HG02970 (cell line): ENCODE measurements around the gene CRELD2.

ENCODE experiments used
- ATAC-seq: cut with Tn5 transposase; IDR thresholded peaks from one replicate; pipeline ENCODE4 v1.9.1; 2021; ENCODE audit warnings: mild to moderate bottlenecking, moderate library complexity, moderate number of reproducible peaks; ENCODE audit not compliant: unreplicated experiment, low FRiP score

Gene CRELD2

GRCh38 chr22:49954991-49955580, 36.7 kb downstream of the CRELD2 start:
- no peak for ATAC-seq

- no peak for ATAC-seq
These were observed 37.4 kb downstream of the CRELD2 start for GRCh38 chr22:49955581-49956417.

- ATAC-seq, result no peak
These were observed 38.0 kb downstream of the CRELD2 start for GRCh38 chr22:49956418-49956770.

DNA sequence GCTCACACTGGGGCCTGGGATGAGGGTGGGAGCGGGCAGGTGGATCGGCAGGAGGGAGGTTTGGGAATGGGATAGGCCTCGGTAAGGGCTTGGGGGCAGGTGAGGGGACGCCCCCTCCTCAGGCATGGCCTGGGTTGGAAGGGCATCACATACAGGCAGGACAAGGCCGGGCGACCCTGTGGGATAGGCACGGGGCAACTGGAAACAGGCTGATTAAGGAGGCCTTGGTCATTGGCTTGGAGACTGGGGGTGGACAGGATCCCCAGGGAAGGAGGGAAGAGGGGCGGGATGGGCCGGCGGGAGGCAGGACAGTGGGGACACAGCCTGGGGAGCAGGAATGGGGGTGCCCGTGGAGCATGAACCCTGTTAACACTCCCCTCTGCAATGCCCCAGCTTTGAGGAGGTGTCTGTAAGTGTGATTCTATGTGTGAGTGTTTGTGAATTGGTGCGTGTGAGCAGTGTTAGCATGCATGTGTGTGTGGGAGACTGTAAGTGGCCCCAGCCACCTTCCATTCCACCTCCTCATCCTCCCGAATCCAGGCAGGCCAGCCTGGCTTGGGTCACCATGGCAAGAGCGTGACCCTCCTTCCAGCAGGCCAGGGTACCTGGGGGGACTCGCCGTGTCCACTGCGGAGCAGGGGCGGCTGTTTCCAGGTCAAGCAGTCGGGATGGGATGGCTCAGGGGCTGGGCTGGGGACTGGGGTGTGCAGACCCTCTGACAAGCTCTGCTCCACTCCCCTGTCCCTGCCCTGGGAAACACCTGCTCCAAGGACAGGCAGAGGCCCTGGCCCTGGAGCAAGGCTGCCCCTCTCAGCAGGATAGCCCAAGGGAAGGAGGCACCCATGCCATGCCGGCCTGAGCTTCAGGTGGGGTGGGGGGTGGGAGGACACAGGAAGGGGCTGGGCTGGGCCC, 38.7 kb downstream of the CRELD2 start:
- ATAC-seq, result no peak

DNA sequence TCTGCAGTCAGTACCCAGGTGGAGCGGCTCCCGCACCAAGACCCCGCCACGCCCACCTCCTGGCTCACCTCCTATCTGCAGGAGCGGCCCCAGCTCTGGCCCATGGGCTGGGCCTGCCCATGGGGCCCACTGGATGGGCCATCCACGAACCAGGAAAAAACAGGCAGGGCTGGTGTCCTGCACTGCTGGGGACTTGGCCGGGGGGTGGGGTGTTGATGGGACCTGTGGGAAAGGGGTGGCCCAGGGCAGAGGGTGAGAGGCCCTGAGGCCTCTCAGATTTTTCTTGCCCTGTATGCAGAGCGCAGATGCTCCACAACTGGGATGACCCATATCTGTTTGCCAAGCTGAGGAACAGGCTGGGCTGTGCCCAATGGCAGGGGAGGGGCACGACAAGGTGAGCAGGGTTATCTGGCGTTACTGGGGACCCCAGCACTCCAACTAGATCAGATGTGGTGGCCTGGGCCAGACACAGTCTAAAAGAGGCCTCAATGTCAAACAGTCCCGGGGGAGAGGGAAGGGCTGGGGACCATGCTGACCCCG, 39.5 kb downstream of the CRELD2 start:
- no peak for ATAC-seq

DNA sequence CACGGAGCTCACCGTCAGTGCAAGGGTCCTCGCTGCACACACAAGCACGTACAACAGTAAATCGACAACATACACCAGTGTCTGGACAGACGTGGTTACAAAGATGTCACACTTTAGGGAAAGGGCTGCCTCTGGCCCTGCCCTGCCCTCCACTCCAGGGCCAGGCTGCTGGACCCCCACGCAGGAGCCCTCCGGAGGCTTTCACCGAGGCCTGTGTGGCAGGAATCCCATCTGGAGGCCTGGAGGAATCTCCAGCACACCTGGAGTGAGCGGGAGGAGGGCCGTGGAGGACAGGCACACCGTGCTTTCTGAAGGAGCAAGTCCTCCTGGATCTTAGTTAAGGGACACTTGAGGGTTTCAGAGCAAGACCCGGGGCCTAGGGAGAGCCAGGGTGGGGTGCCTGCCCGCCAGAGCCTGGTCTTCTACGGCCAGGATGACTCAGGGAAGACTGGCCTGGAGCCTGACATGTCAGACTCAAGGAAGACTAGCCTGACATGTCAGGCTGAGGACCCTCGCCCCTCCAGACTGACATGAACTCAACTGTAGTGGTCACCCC, 40.0 kb downstream of the CRELD2 start:
- ATAC-seq, result no peak

DNA sequence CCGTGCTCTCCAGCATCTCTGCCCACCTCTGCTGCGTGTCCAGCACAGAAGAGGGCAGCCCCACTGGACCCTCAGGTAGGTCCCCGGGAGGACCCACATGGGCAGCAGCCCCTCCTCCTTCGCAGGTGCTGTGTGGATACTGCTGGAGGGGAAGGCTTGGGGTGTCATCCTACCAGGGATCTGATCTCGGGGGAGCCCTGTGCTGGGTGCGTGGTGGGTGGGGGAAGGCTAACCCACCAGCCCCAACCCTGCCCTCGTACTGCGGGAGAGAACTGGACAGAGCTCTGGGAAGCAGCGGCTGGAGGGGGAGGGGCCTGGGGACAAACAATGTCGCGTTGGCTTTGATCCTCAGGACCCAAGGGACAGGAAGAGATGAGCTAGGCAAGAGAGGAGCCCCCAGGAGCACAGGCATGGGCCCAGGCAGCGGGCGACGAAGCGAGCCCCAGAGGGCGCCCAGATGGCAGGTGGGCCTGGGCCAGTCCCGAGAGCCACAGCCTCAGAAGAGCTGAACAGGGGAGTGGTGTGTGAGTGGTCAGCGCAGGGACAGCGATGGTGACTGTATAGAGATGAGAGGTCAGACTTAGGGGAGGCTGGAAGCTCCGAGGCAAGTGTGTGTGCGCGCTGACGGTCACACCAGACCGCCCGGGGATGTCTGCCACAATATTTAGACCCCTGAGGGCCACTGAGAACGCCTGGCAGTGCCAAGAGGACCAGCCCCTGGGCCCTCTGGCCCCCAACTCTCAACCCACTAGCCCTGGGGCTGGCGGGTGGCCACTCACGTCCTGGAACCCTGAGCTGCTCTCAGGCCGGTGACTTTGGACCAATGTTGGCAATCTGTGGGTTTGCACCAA, 40.7 kb downstream of the CRELD2 start:
- no peak for ATAC-seq

DNA sequence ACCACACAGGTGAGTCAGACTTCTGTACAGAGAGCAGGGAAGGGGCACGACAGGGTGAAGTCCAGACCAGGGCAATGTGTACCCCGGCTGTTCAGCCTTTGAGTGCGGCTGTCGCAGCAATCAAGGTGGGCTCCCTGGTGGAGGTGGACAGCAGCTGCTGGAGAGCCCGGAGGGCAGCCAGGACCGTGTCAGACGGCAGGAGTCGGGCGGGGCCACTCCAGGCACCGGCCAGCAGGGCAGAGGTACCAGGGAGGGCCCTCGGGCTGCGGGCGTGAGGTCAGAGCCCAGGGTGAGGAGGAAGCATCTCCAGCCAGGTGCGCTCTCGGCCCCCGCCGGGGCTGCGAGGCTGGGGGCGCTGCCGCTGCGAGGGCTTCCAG, 41.3 kb downstream of the CRELD2 start:
- no peak for ATAC-seq

GRCh38 chr22:49960159-49961004, 41.9 kb downstream of the CRELD2 start, which contains the start of gene PIM3:
Gene PIM3 (plus strand): TSS chr22:49960772. CDS start chr22:49960948, 176 bp downstream.
- ATAC-seq, result peak; percentile 66

DNA sequence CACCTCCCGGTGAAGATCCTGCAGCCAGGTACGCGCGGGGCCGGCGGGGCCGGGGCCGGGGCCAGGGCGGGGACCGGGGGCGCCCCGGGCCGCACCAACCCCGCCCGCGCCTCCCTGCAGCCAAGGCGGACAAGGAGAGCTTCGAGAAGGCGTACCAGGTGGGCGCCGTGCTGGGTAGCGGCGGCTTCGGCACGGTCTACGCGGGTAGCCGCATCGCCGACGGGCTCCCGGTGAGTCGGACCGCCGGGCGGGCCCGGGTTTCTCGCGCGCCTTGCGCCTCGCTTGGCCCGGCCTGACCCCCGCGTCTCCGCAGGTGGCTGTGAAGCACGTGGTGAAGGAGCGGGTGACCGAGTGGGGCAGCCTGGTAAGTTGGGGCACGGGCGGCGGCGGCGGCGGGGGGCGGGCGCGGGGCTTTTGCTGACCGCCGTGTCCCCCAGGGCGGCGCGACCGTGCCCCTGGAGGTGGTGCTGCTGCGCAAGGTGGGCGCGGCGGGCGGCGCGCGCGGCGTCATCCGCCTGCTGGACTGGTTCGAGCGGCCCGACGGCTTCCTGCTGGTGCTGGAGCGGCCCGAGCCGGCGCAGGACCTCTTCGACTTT, 42.7 kb downstream of the CRELD2 start:
- ATAC-seq, result no peak

GRCh38 chr22:49961601-49962011, 43.2 kb downstream of the CRELD2 start:
- no peak for ATAC-seq

GRCh38 chr22:49962012-49962750, 43.7 kb downstream of the CRELD2 start:
- ATAC-seq, result no peak

- no peak for ATAC-seq
These were observed 44.6 kb downstream of the CRELD2 start for GRCh38 chr22:49962751-49963646.

DNA sequence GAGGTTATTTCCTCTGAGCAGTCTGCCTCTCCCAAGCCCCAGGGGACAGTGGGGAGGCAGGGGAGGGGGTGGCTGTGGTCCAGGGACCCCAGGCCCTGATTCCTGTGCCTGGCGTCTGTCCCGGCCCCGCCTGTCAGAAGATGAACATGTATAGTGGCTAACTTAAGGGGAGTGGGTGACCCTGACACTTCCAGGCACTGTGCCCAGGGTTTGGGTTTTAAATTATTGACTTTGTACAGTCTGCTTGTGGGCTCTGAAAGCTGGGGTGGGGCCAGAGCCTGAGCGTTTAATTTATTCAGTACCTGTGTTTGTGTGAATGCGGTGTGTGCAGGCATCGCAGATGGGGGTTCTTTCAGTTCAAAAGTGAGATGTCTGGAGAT, 45.2 kb downstream of the CRELD2 start:
- no peak for ATAC-seq

GRCh38 chr22:49964136-49965090, 46.0 kb downstream of the CRELD2 start:
- no peak for ATAC-seq
